GM19328 (cell line): ENCODE measurements around the gene ZNF431.
"Not testable (repeated sequence)": the region's sequence is repeated elsewhere in the genome, so short reads cannot be mapped to it uniquely, and the experiment has no call there.

Experiments
- ATAC-seq: cut with Tn5 transposase; IDR thresholded peaks from one replicate; pipeline ENCODE4 v1.9.1; 2021; ENCODE audit warnings: mild to moderate bottlenecking, moderate library complexity; ENCODE audit not compliant: unreplicated experiment

Gene ZNF431

GRCh38 chr19:21141787-21142464 is at the start of gene ZNF431:
ZNF431 (plus strand) TSS chr19:21142040; CDS start chr19:21142184, 144 bp downstream.
- peak; percentile 98 for ATAC-seq

- no peak for ATAC-seq
Observed at GRCh38 chr19:21092109-21092508, 49.7 kb upstream of the ZNF431 start.

- no peak for ATAC-seq
Observed at GRCh38 chr19:21094347-21095025, 47.4 kb upstream of the ZNF431 start.

- ATAC-seq: no peak
Observed at GRCh38 chr19:21098291-21098690, 43.5 kb upstream of the ZNF431 start.

GRCh38 chr19:21101521-21102242 is 40.2 kb upstream of the ZNF431 start:
- ATAC-seq: no peak

- ATAC-seq: no peak
Observed at GRCh38 chr19:21109116-21109515, 32.7 kb upstream of the ZNF431 start.

GRCh38 chr19:21110183-21110582 is 31.7 kb upstream of the ZNF431 start:
- ATAC-seq: no peak

GRCh38 chr19:21115430-21115829 is 26.4 kb upstream of the ZNF431 start:
- no peak for ATAC-seq

- no peak for ATAC-seq
Observed at GRCh38 chr19:21117041-21117907, 24.6 kb upstream of the ZNF431 start.

- ATAC-seq: no peak
Observed at GRCh38 chr19:21126078-21126477, 15.8 kb upstream of the ZNF431 start.

GRCh38 chr19:21127001-21127400 is 14.8 kb upstream of the ZNF431 start:
- ATAC-seq: no peak

GRCh38 chr19:21127898-21128297 is 13.9 kb upstream of the ZNF431 start:
- no peak for ATAC-seq

- ATAC-seq: no peak
Observed at GRCh38 chr19:21128901-21129698, 12.7 kb upstream of the ZNF431 start.

- no peak for ATAC-seq
Observed at GRCh38 chr19:21130097-21130775, 11.6 kb upstream of the ZNF431 start.

- ATAC-seq: no peak
Observed at GRCh38 chr19:21133633-21134032, 8.2 kb upstream of the ZNF431 start.

- ATAC-seq: no peak
Observed at GRCh38 chr19:21134934-21135366, 6.9 kb upstream of the ZNF431 start.

- no peak for ATAC-seq
Observed at GRCh38 chr19:21135433-21135832, 6.4 kb upstream of the ZNF431 start.

- no peak for ATAC-seq
Observed at GRCh38 chr19:21138130-21138529, 3.7 kb upstream of the ZNF431 start.

GRCh38 chr19:21141006-21141405 is 834 bp upstream of the ZNF431 start:
- not testable (repeated sequence) for ATAC-seq
